Measurements from ENCODE around the gene PRSS23. TPM values are rescaled to one million over a fixed set of nuclear protein-coding genes. Genes with fewer than 3 reads are reported as not detected.

Gene PRSS23
- total and polyA plus RNA-seq, 10 of the 15 experiments (the other 5 are each of a cell fraction or from before 2014, with no cell fraction given), result 0.03 to 0.39 (median 0.16) TPM; not detected in 5

DNA sequence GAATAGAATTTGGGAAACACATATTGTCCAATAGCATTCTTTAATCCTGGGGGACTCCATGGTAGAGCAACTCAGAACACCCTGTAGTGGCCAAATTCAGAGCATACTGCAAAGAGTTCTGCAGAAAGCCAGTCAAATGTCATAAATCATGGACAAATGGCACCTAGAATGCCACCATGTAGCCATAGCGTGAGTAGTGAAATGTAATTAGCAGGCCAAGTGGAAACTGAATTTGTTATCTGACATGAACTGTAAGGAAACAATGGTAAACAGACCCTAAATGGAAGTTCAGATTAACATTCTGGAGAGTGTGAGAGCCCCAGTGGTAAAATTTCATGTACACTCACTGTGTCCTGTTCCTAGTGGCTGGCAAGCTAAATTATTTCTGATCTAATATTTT lies 7.0 kb upstream of the PRSS23 start:
- Histone ChIP-seq H3K4me1 (ENCODE audit: control insufficient read depth, insufficient read depth, low read length) (no peaks in the 10 kb centered on the region), H3K9ac (ENCODE audit: control insufficient read depth, insufficient read depth, low read length) (no peak overlapping the region), H3K27me3 (replicated peaks in 1 of 2; ENCODE audit: control insufficient read depth in 2 of 2, insufficient read depth in 2 of 2, low read length in 1 of 2) (peaks cover 0 to 2% of the 10 kb centered on the region in 2 experiments; a peak in 1 of 4 replicates), H3K4me2 (ENCODE audit: control insufficient read depth, insufficient read depth) (no peak overlapping the region), H3K27ac (ENCODE audit: control insufficient read depth, insufficient read depth) (no peak overlapping the region), H3K36me3 (ENCODE audit: control insufficient read depth in 2 of 2, insufficient read depth in 2 of 2, low read length in 1 of 2) (no peaks in the 10 kb centered on the region), H4K20me1 (ENCODE audit: control insufficient read depth, insufficient read depth) (no peaks in the 10 kb centered on the region), H3K79me2 (ENCODE audit: control insufficient read depth, insufficient read depth, low read length) (no peaks in the 10 kb centered on the region), H3K9me3 (replicated peaks; ENCODE audit: control insufficient read depth, insufficient read depth, low read length) (no peaks in the 10 kb centered on the region), H2AFZ (ENCODE audit: control insufficient read depth, low read depth, low read length) (no peak overlapping the region), H3K4me3 (no peak overlapping the region)
- ChIA-PET POLR2A (no interaction called here), CTCF (interaction anchor here (1.0 to 1.8 kb wide), 3 partner anchors 8 to 185 kb away, joined by 3 to 4 read pairs (median 4); no protein-coding TSS in a partner anchor), RAD21 (ENCODE audit: unreplicated experiment) (no interaction called here), SMC1A (ENCODE audit: uncharacterized antibody, unreplicated experiment) (interaction anchor here (0.9 to 1.7 kb wide), 3 partner anchors 11 to 185 kb away, joined by 3 to 6 read pairs (median 4); no protein-coding TSS in a partner anchor)
- WGBS (ENCODE audit: insufficient coverage, insufficient replicate concordance, low lambda C conversion rate, missing lambda C conversion rate), result 8% methylated on average over 1 of the region's 1 CpG
- intact Hi-C loops (cut with micrococcal nuclease; ENCODE audit: unreplicated experiment) (no loop called here), in situ Hi-C loops (cut with MboI) (no loop called here)
- DNase-seq (ENCODE audit: low read depth, low spot score) (no peak), FAIRE-seq (no peak), ATAC-seq (no peak)
- BruUV-seq (replicated peaks), result no TSS peak
- no peak for TF ChIP-seq SUZ12 (IDR thresholded peaks at IDR 0.05; ENCODE audit: unreplicated experiment)
- no peak for TF ChIP-seq TAF1 (IDR thresholded peaks at IDR 0.05; ENCODE audit: borderline replicate concordance, low read depth, low read length)
- TF ChIP-seq, protein P1, sequence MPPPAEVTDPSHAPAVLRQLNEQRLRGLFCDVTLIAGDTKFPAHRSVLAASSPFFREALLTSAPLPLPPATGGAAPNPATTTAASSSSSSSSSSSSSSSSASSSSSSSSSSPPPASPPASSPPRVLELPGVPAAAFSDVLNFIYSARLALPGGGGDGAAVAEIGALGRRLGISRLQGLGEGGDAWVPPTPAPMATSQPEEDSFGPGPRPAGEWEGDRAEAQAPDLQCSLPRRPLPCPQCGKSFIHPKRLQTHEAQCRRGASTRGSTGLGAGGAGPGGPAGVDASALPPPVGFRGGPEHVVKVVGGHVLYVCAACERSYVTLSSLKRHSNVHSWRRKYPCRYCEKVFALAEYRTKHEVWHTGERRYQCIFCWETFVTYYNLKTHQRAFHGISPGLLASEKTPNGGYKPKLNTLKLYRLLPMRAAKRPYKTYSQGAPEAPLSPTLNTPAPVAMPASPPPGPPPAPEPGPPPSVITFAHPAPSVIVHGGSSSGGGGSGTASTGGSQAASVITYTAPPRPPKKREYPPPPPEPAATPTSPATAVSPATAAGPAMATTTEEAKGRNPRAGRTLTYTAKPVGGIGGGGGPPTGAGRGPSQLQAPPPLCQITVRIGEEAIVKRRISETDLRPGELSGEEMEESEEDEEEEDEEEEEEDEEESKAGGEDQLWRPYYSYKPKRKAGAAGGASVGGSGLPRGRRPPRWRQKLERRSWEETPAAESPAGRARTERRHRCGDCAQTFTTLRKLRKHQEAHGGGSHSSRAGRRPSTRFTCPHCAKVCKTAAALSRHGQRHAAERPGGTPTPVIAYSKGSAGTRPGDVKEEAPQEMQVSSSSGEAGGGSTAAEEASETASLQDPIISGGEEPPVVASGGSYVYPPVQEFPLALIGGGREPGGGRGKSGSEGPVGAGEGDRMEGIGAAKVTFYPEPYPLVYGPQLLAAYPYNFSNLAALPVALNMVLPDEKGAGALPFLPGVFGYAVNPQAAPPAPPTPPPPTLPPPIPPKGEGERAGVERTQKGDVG (CRISPR knock-in tag; IDR thresholded peaks at IDR 0.05), result no peak
- no peak for TF ChIP-seq CEBPB (IDR thresholded peaks at IDR 0.05; ENCODE audit: borderline replicate concordance in 1 of 2, low read depth in 2 of 2, low read length in 2 of 2)
- no peak for TF ChIP-seq KAT2A (conservative IDR thresholded peaks at IDR 0.05; ENCODE audit: control insufficient read depth, low read depth, low read length)
- TF ChIP-seq PAX8 (IDR thresholded peaks at IDR 0.05), result no peak
- TF ChIP-seq BACH1 (IDR thresholded peaks at IDR 0.05; ENCODE audit: borderline replicate concordance), result no peak
- TF ChIP-seq, protein P2, sequence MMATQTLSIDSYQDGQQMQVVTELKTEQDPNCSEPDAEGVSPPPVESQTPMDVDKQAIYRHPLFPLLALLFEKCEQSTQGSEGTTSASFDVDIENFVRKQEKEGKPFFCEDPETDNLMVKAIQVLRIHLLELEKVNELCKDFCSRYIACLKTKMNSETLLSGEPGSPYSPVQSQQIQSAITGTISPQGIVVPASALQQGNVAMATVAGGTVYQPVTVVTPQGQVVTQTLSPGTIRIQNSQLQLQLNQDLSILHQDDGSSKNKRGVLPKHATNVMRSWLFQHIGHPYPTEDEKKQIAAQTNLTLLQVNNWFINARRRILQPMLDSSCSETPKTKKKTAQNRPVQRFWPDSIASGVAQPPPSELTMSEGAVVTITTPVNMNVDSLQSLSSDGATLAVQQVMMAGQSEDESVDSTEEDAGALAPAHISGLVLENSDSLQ (IDR thresholded peaks at IDR 0.05), result no peak
- TF ChIP-seq IKZF1 (conservative IDR thresholded peaks at IDR 0.05), result no peak
- TF ChIP-seq ZNF207 (IDR thresholded peaks at IDR 0.05; ENCODE audit: borderline replicate concordance), result no peak
- no peak for TF ChIP-seq FOS (IDR thresholded peaks at IDR 0.05; ENCODE audit: borderline replicate concordance, extremely low read depth, insufficient read length)
- no peak for TF ChIP-seq RB1 (IDR thresholded peaks at IDR 0.05; ENCODE audit: borderline replicate concordance)
- TF ChIP-seq GABPA (IDR thresholded peaks at IDR 0.05; ENCODE audit: low read depth), result no peak
- no peak for TF ChIP-seq TCF3 (IDR thresholded peaks at IDR 0.05; ENCODE audit: borderline replicate concordance, insufficient read depth, low read depth, low read length)
